Measurements from ENCODE around the gene TMEM44.
A peak's percentile ranks its signal among the peaks of the same experiment; 100 is the strongest.
"Not testable (repeated sequence)": the region's sequence is repeated elsewhere in the genome, so short reads cannot be mapped to it uniquely, and the experiment has no call there.

The TMEM44 gene

DNA sequence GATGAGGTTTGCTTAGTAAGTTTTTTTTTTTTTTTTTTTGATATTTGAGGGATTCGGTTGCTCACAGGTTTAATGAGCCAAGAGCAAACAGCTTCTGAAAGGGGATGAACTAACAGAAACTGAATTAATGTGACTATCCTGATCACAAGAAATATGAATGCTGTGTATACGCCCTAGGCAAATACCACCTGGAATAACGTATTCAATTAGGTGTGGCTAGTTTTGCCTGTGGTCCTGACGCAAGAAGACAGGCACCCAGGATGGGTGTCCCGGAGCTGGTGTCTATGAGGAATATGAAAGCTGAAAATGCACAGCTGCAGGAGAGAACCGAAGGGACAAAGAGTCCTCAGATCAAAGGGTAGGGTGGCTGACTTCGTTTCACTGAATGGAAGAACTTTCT, 24.2 kb upstream of the TMEM44 start:
- no peak for DNase-seq (ENCODE audit: low read depth, low spot score)
- no peak overlapping the region for H3K4me3 ChIP-seq (ENCODE audit: low read length)

DNA sequence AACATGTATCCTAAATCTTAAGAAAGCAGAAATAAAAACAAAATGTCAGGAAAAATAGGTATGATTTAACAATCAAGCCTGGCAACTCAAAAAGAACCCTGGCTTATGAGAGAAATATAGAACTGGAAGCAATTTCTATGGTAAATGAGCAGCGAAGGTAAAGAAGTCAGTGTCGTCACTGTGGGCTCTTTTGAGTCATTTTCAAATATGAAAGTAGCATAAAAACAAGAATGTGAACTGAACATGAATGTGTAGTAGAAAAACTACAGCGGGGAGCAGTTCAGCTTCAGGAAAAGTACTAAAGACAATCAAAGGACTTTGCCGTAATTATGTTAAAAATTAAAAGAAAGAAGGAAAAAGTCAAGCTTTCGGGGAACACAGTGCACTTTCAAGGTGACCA, 21.2 kb upstream of the TMEM44 start:
- no peak overlapping the region for H3K4me3 ChIP-seq (ENCODE audit: low read length)
- DNase-seq (ENCODE audit: low read depth, low spot score), result no peak

DNA sequence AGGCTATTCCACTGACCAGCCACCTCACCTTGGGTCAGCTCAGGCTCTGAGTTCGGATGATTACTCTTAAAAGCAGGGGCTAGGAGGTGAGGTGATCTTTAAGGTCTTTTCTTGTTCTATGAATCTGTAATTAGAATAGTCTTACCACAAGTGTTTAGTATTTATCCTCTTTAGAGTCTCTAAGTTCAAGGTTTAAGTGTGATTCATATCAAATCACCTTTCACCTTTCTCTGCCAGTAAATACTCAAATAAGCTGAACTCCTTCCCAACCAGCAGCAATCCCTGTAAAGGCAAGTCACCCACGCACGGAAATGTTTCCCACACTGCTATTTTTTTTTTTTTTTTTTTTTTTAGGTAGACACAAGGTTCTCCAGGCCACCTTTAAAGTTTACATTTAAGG, 14.5 kb upstream of the TMEM44 start:
- DNase-seq (ENCODE audit: low read depth, low spot score), result no peak

DNA sequence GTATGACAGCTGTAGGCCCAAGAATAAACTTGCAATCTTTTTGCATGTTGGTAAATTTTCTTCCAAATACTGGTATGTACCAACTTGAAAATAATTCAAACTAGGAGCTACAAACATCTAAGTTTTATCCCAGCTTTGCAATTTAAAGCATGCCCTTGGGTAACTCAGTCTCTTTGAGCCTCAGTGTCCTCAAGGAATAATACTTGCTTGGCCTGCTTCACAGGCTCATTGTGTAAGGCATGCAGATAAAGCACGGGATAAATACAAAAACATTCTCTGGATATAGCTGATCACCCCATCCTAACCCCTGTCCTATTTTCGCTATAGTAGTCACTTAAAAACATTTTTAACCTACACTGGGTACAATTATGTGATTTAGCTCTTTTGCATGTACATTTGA, 9.6 kb upstream of the TMEM44 start:
- DNase-seq (ENCODE audit: low read depth, low spot score), result no peak
- no peak overlapping the region for H3K4me3 ChIP-seq (ENCODE audit: low read length)

More for the DNA sequence above, 14.5 kb upstream of the TMEM44 start:
- no peak overlapping the region for H3K4me3 ChIP-seq (ENCODE audit: low read length)

DNA sequence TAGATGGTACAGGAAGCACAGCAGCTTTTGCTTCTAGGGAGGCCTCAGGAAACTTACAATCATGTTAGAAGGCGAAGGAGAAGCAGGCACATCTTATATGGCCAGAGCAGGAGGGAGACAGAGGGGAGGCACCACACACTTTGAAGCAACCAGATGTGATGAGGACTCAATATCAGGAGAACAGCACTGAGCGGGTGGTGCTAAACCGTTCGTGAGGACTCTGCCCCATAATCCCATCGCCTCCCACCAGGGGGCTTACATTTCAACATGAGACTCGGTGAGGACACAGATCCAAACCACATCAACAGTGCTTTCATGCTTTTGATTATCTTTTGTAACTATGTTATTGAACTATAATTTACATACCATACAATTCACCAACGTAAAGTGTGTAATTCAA, 7.6 kb upstream of the TMEM44 start:
- no peak overlapping the region for H3K4me3 ChIP-seq (ENCODE audit: low read length)
- peak; percentile 78 for DNase-seq (ENCODE audit: low read depth, low spot score)

DNA sequence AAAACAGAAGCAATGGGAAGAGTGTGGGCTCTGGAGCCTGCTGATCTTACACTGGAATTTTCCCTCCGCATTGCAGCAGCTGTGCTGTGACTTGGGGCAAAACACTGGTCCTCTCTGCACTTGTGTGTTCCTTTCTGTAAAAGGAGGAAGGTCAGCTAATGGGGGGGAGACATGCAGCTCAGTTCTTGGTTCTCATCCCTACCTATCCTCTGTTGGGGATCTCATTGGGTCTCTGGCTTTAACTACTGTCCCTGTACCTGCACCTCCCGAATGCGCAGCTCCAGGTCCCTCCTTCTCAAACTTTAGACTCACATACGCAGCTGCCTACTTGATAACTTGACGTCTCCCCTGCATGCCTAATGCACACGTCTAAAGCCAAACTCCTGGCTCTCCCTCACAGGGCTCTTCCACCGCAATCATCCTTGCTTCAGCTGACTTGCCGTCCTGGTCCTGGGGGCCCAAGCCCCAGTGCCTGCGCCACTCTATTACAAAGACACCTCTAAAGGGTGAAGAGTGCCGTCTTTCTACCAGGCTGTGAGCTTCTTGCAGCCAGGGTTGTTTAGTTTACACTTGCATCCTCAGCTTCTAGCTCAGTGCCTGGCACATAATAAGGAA, 5.9 kb upstream of the TMEM44 start:
- no peak overlapping the region for H3K4me3 ChIP-seq (ENCODE audit: low read length)
- no peak for DNase-seq (ENCODE audit: low read depth, low spot score)

DNA sequence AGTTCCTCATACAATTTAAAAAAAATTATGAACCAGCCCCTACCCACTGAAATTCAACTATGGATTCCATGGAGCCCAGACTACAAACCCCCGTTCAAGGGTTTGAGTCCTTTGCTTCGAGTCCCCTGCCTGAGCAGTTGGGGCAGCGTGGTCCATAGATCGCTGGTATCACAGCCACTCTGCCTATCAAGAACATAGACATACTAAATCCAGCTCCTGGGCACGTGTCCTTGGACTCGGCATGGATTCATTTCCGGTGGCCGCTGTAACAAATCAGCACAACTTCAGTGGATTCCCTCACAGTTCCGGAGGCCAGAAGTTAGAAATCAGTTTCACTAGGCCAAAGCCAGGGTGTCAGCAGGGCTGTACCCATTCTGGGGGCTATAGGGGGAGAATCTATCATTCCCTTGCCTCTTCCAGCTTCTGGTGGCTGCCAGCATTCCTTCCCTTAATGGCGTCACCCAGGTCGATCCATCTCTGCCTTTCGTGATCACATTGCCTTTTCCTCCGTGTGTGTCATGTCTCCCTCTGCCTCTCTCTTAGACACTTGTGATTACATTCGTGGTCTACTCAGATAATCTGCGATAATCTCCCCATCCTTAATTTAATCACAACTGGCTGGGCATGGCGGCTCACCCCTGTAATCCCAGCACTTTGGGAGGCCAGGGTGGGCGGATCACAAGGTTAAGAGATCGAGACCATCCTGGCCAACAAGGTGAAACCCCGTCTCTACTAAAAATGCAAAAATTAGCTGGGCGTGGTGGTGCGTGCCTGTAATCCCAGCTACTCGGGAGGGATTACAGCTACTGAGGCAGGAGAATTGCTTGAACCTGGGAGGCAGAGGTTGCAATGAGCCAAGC, 4.6 kb upstream of the TMEM44 start:
- no peak overlapping the region for H3K4me3 ChIP-seq (ENCODE audit: low read length)
- no peak for DNase-seq (ENCODE audit: low read depth, low spot score)

DNA sequence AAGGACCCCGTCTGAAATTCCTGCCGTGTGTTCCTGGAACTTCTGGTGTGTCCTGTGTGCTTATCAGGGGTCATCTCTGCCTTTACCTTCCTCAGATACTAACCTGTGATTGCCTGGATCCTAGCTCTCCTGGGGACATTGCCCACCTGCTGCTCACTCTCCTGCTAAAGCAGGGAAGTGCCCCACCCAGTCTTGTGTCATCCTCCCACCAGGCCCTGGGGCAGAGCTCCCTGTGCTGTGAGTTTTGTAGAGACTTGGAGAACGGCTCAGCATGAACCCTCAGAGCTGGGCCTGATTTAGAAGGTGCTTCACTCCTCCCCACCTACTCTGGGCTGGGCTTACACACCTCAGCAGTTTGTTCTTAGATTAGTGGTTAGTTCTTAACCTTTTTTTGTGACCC, 3.8 kb upstream of the TMEM44 start:
- no peak for DNase-seq (ENCODE audit: low read depth, low spot score)
- H3K4me3 ChIP-seq (ENCODE audit: low read length), result no peak overlapping the region

DNA sequence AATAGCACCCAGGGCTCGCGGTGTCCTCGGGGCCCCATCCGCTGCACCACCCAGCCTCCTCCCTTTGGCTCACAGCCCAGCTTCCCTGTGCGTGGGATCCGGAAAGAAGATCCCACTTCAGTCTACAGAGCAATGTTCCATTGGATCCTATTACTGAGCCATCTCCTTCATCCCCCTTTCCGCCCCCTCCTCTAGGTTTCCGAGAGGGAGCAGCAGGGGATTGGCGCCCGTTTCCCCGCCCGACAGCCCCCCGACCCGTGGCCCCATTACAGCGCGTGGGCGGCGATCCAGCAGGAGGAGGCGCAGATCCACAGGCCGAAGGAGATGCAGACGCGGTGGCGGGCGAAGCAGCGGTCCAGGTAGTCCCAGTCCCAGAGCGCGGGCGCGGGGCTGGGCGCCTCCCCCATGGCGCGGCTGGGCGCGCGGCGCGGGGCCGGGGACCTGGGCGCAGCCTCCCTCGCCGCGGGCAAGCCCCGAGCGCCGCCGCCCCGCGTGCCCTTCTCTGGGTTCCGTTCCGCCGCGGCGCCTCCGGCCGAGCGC, 340 bp downstream of the TMEM44 start:
- H3K4me3 ChIP-seq (ENCODE audit: low read length), result peak overlapping the region; percentile 69
- DNase-seq (ENCODE audit: low read depth, low spot score), result no peak

DNA sequence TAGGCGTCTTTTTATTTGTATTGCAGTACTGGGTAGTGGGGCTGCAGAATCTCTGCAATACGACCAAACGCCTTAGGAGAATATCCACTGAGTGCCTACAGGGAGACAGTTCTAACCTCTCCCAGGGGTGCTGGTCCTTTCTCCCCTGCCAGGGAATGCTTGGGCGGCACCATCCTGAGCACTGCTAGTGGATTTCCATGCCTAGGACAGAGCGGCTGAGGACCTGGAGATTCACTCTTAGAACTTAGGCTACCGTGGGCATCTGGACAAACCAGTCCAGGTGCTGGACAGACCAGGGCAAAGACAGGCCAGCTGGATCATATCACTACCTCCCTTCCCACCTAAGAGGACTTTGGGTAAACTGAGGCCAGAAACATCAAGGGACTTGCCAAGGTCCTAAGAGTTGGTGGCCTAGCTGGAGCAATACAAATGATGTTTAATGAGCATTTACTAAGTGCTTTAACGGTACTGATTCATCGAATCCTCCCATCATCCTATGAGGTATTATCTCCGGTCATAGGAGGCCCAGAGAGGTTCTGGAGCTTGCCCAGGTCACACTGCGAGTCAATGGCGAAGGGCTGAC, 902 bp downstream of the TMEM44 start:
- no peak for DNase-seq (ENCODE audit: low read depth, low spot score)
- H3K4me3 ChIP-seq (ENCODE audit: low read length), result peak overlapping the region; percentile 69

DNA sequence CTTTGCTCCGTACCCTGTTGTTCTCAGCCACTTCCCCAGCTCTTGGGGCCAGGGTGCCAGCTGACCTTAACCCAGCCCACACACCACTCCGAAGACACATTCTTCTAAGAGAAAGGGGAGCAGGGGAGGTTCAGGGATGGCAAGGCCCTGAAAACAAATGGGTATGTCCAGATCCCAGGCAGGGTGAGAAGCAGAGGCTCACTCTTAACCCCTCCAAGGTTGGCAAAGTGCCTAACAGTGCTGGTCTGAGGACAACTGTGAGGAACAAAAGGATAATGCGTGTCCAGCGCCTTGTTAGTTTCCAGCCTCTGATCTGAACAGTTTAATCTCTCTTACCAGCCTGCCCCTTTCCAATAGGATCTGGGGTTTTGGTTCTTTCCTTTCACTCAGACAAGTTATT, 1.5 kb downstream of the TMEM44 start:
- H3K4me3 ChIP-seq (ENCODE audit: low read length), result no peak overlapping the region
- no peak for DNase-seq (ENCODE audit: low read depth, low spot score)

DNA sequence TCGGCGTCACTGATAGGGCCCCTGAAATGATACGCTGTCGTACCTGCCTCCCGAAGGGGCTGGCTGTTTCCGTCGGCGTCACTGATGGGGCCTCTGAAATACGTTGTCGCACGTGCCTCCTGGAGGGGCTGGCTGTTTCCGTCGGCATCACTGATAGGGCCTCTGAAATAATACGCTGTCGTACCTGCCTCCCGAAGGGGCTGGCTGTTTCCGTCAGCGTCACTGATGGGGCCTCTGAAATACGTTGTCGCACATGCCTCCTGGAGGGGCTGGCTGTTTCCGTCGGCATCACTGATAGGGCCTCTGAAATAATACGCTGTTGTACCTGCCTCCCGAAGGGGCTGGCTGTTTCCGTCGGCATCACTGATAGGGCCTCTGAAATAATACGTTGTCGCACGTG, 2.5 kb downstream of the TMEM44 start:
- DNase-seq (ENCODE audit: low read depth, low spot score); H3K4me3 ChIP-seq (ENCODE audit: low read length): not testable (repeated sequence)

DNA sequence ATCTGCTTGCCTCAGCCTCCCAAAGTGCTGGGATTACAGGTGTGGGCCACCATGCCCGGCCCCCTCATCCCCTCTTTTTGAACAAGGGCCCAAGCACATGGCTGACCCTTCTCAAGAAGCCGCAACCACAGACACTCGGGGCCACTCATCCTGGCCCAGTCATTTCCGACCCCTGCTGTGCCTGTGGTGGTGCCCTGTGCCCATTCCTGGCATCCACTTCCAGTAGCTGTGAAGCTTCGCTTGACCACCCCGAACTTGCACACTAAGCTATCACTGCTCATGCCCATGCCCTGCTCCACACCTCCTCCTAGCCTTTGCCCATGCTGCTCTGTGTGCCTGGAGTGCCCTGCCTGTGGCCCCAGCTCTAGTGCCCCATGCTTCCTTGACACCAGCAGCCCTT, 8.3 kb downstream of the TMEM44 start:
- H3K4me3 ChIP-seq (ENCODE audit: low read length), result no peak overlapping the region
- no peak for DNase-seq (ENCODE audit: low read depth, low spot score)

DNA sequence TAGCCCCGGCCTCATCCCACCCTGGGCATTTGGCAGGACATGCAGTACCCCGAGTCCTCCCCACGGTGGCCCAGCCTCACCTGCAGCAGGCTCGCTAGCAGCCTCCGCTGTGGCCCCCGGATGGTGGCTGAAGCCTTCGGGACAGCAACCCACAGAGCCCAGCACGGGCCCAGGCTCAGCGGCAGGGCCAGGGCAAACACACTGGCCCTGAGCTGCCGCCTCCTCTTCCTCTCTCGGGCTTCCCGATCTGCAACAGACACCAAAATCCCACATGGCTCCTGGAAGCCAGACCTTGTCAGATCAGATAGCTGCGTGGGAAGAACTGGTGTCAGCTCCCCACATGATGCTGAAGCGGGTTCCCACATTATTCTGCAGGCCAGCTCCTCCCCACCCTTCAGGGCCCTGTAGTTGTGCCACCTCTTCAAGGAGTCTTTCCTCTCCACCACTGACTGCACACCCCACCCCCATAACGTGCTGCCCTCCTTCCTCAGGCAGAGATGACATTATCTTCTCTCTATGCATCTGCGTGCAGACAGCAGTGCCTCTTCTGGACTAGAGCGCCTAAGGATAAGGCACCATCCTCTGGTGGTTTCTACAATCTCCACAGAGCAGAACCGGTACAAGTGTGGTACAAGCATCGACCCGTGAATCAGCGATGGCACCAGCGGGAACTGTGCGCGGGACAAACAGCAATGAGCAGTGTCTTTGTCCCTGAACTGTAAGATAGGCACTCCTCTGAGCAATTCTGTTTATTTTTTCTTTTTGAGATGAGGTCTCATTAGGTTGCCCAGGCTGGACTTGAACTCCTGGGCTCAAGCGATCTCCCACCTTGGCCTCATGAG, 9.5 kb downstream of the TMEM44 start:
- DNase-seq (ENCODE audit: low read depth, low spot score), result no peak
- no peak overlapping the region for H3K4me3 ChIP-seq (ENCODE audit: low read length)

DNA sequence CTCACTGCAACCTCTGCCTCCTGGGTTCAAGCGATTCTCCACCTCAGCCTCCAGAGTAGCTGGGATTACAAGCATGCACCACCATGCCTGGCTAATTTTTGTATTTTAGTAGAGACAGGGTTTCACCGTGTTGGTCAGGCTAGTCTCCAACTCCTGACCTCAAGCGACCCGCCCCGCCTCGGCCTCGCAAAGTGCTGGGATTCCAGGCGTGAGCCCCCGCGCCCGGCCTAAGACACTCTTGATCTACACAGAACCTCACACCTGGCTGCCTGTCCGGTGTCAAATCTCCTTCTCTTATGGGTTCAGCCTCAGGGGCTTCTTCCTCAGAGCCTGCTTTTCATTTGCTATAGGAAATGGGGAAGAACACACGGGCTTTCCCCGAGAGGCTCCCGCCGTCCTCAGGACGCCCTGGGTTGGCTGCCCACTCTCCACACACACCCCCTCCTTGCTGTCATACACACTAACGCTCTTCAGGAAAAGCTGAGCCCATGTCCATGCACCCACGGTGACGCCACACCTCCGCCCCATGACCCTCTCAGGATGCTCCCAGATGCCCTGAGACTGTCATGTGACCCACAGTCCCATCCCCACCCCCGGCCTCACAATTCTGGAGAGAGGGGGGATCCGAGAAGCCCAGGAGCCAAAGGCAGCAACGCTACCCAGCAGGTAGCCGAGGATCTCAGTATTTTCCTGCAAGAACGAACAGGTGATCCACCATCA, 10.4 kb downstream of the TMEM44 start:
- no peak for DNase-seq (ENCODE audit: low read depth, low spot score)
- no peak overlapping the region for H3K4me3 ChIP-seq (ENCODE audit: low read length)

DNA sequence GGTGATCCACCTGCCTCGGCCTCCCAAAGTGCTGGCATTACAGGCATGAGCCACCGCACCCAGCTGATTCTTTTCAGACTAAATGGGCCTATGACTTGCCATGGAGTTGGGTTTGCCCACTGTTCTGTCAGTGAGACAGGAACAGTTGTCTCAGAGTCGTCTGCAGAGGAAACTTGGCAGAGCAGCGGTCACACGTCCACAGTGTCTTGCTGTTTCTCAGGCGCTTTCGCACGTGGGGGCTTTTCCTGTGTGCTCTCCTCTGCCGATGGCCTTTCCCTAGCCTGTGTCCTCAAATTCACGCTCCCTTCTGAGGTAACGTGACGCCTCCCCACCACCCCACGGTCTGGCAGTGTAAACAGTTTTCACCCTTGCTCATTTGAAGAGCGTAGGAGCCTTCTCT, 11.3 kb downstream of the TMEM44 start:
- DNase-seq (ENCODE audit: low read depth, low spot score), result no peak
- H3K4me3 ChIP-seq (ENCODE audit: low read length), result no peak overlapping the region

DNA sequence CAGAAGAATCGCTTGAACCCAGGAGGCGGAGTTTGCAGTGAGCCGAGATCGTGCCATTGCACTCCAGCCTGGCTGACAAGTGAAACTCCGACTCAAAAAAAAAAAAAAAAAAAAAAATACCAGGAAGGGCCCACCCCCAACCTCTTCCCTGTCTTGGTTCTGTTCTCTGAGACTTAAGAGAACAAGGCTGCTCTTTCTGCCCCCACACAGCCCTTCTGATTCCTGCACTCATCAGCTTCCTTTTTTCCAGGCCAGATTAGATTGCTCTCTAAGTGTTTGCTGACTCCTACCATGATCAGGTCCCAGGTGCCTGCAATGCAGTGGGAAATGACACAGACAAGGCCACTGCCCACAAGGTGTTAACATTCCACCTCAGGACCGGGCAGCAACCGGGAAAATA, 13.0 kb downstream of the TMEM44 start:
- DNase-seq (ENCODE audit: low read depth, low spot score), result no peak
- H3K4me3 ChIP-seq (ENCODE audit: low read length), result no peak overlapping the region

DNA sequence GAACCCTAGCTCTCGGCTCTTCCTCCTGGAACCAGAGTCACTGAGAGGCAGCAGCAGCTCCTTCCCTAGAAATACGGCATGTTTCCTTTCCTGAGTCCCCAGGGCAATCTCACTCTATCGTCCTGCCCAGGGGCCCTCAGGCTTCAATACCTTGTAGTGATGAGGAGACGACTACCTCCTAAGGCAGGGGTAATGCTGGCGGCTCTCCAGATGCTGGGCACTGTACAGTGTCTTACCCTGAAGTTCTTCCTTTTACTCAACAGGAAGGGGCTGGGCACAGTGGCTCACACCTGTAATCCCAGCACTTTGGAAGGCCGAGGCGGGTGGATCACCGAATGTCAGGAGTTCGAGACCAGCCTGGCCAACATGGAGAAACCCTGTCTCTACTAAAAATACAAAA, 13.5 kb downstream of the TMEM44 start:
- H3K4me3 ChIP-seq (ENCODE audit: low read length), result no peak overlapping the region
- no peak for DNase-seq (ENCODE audit: low read depth, low spot score)
